Neural cell (in vitro differentiated cells): Measurements from ENCODE around the gene SMIM7. TPM values are rescaled to one million over a fixed set of nuclear protein-coding genes. Genes with fewer than 3 reads are reported as not detected.

Source experiments
- H2AFZ ChIP-seq: fragments of 200-600, 300-800 bp; sonication (generic), shearing (Covaris generic); 2 replicates; pipeline ENCODE4 v1.6.0; 2014; ENCODE audit warnings: low read depth, mild to moderate bottlenecking, antibody characterized with exemption, low read length, moderate library complexity
- H3F3A ChIP-seq: fragments of 200-600 bp; shearing (Covaris generic); 2 replicates; pipeline ENCODE4 v1.6.1; 2016; ENCODE audit warnings: mild to moderate bottlenecking, moderate library complexity, mixed read lengths, antibody characterized with exemption, low read length; ENCODE audit not compliant: insufficient read depth, poor library complexity, severe bottlenecking
- H3K27ac ChIP-seq: fragments of 200-600, 300-800 bp; sonication (generic), shearing (Covaris generic); 2 replicates; pipeline ENCODE4 v1.5.1; 2014; ENCODE audit warnings: mild to moderate bottlenecking, low read length, moderate library complexity
- H3K27me3 ChIP-seq: fragments of 300-800, 200-600 bp; sonication (generic), shearing (Covaris generic); 2 replicates; pipeline ENCODE4 v1.6.0; 2014; ENCODE audit warnings: mild to moderate bottlenecking, low read depth, low read length, moderate library complexity; ENCODE audit not compliant: insufficient read depth
- H3K36me3 ChIP-seq: fragments of 300-800, 200-600 bp; sonication (generic), shearing (Covaris generic); 2 replicates; pipeline ENCODE4 v1.5.1; 2014; ENCODE audit warnings: mild to moderate bottlenecking, antibody characterized with exemption, low read length, moderate library complexity; ENCODE audit not compliant: insufficient read depth
- H3K4me2 ChIP-seq: fragments of 300-800, 200-600 bp; sonication (generic), shearing (Covaris generic); 2 replicates; pipeline ENCODE4 v1.6.0; 2014; ENCODE audit warnings: mild to moderate bottlenecking, low read length
- H3K4me3 ChIP-seq: fragments of 300-800, 200-600 bp; sonication (generic), shearing (Covaris generic); 2 replicates; pipeline ENCODE4 v1.5.1; 2014; ENCODE audit warnings: mild to moderate bottlenecking, low read length, moderate library complexity
- H3K79me2 ChIP-seq: fragments of 200-600 bp; shearing (Covaris generic); replicated peaks from 2 replicates; pipeline ENCODE4 v1.6.0; 2014; ENCODE audit warnings: mild to moderate bottlenecking, low read length, moderate library complexity; ENCODE audit not compliant: insufficient read depth
- H3K9ac ChIP-seq: fragments of 300-800, 200-600 bp; sonication (generic), shearing (Covaris generic); 2 replicates; pipeline ENCODE4 v1.6.1; 2016; ENCODE audit warnings: mild to moderate bottlenecking, low read length, mixed read lengths
- H3K9me2 ChIP-seq: fragments of 200-600 bp; shearing (Covaris generic); 2 replicates; pipeline ENCODE4 v1.6.1; 2016; ENCODE audit warnings: mild to moderate bottlenecking, low read length, mixed read lengths; ENCODE audit not compliant: insufficient read depth
- H3K9me3 ChIP-seq: fragments of 200-600, 300-800 bp; sonication (generic), shearing (Covaris generic); 2 replicates; pipeline ENCODE4 v1.6.1; 2016; ENCODE audit warnings: mild to moderate bottlenecking, mixed run types, low read length, moderate library complexity, mixed read lengths
- H4K20me1 ChIP-seq: fragments of 200-600 bp; shearing (Covaris generic); 2 replicates; pipeline ENCODE4 v1.6.1; 2016; ENCODE audit warnings: mild to moderate bottlenecking, mixed run types; ENCODE audit not compliant: insufficient read depth
- CTCF ChIP-seq: fragments of 450-650 bp; IDR thresholded peaks from 2 replicates; pipeline ENCODE4 v1.5.1; 2014; ENCODE audit warnings: antibody characterized with exemption, mild to moderate bottlenecking, moderate library complexity; ENCODE audit not compliant: poor library complexity, severe bottlenecking
- EP300 ChIP-seq: fragments of 450-650 bp; conservative IDR thresholded peaks from 2 replicates; pipeline ENCODE4 v1.6.1; 2014; ENCODE audit warnings: antibody characterized with exemption, mild to moderate bottlenecking, moderate library complexity; ENCODE audit not compliant: poor library complexity, severe bottlenecking
- EZH2 ChIP-seq: fragments of 200-600, 300-800 bp; shearing (Covaris generic), sonication (generic); IDR thresholded peaks from 2 replicates; pipeline ENCODE4 v1.6.1; 2014; ENCODE audit warnings: antibody characterized with exemption, low read length, borderline replicate concordance, mild to moderate bottlenecking; ENCODE audit not compliant: insufficient read depth, poor library complexity, severe bottlenecking
- MXI1 ChIP-seq: fragments of 450-650 bp; conservative IDR thresholded peaks from 2 replicates; pipeline ENCODE4 v1.6.1; 2014; ENCODE audit warnings: antibody characterized with exemption, mild to moderate bottlenecking; ENCODE audit not compliant: poor library complexity, severe bottlenecking
- POLR2AphosphoS5 ChIP-seq: IDR thresholded peaks from 2 replicates; pipeline ENCODE4 v1.6.1; 2012
- RAD21 ChIP-seq: fragments of 450-650 bp; conservative IDR thresholded peaks from 2 replicates; pipeline ENCODE4 v1.6.1; 2014; ENCODE audit warnings: antibody characterized with exemption, mild to moderate bottlenecking, moderate library complexity
- SMC3 ChIP-seq: fragments of 450-650 bp; conservative IDR thresholded peaks from 2 replicates; pipeline ENCODE4 v1.6.1; 2014; ENCODE audit warnings: antibody characterized with exemption, mild to moderate bottlenecking, moderate library complexity; ENCODE audit not compliant: poor library complexity
- TAF1 ChIP-seq: IDR thresholded peaks from 2 replicates; pipeline ENCODE4 v1.6.1; 2012; ENCODE audit warnings: low read depth
- polyA plus RNA-seq: library from polyadenylated mRNA; depleted of rRNA; stranded (reverse); fragments of >200 nt; gene quantifications from 2 replicates; pipeline ENCODE4 v1.2.3, GENCODE V29; 2014
- TF ChIP-seq, protein P1 (sequence below): IDR thresholded peaks from 2 replicates; pipeline ENCODE4 v1.6.1; 2012; ENCODE audit warnings: borderline replicate concordance

Gene SMIM7
- polyA plus RNA-seq, 1 donor from 2014 or later = 153 TPM

GRCh38 chr19:16678498-16678897, 18.6 kb upstream of the SMIM7 start:
- H3K4me2 ChIP-seq = no peak overlapping the region
- H3K27me3 ChIP-seq = no peaks in the 10 kb centered on the region
- TF ChIP-seq EZH2 (no peak), CTCF (no peak), MXI1 (no peak), EP300 (no peak), TAF1 (no peak), POLR2AphosphoS5 (no peak), SMC3 (no peak)
- TF ChIP-seq, protein P1, sequence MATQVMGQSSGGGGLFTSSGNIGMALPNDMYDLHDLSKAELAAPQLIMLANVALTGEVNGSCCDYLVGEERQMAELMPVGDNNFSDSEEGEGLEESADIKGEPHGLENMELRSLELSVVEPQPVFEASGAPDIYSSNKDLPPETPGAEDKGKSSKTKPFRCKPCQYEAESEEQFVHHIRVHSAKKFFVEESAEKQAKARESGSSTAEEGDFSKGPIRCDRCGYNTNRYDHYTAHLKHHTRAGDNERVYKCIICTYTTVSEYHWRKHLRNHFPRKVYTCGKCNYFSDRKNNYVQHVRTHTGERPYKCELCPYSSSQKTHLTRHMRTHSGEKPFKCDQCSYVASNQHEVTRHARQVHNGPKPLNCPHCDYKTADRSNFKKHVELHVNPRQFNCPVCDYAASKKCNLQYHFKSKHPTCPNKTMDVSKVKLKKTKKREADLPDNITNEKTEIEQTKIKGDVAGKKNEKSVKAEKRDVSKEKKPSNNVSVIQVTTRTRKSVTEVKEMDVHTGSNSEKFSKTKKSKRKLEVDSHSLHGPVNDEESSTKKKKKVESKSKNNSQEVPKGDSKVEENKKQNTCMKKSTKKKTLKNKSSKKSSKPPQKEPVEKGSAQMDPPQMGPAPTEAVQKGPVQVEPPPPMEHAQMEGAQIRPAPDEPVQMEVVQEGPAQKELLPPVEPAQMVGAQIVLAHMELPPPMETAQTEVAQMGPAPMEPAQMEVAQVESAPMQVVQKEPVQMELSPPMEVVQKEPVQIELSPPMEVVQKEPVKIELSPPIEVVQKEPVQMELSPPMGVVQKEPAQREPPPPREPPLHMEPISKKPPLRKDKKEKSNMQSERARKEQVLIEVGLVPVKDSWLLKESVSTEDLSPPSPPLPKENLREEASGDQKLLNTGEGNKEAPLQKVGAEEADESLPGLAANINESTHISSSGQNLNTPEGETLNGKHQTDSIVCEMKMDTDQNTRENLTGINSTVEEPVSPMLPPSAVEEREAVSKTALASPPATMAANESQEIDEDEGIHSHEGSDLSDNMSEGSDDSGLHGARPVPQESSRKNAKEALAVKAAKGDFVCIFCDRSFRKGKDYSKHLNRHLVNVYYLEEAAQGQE = no peak

DNA sequence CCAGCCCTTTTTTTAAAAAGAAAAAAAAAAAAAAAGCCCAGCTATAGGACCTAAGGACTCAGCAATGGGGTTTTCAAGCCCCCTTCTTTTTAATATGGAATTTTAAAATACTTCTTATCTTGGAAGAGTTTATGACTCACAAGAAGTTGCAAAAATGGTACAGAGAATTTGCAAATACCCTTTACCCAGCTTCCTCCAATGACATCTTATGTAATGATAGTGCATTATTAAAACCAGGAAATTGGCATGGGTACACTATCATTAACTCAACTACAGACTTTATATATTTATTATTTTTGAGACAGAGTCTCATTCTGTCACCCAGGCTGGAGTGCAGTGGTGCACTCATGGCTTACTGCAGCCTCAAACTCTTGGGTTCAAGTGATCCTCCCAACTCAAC, 17.1 kb upstream of the SMIM7 start:
- no peak overlapping the region for H3K27ac ChIP-seq
- TF ChIP-seq EP300 (no peak), RAD21 (no peak), POLR2AphosphoS5 (no peak), SMC3 (no peak), MXI1 (no peak), CTCF (no peak)
- TF ChIP-seq, protein P1 = no peak
- no peak overlapping the region for H3K4me2 ChIP-seq
- no peak overlapping the region for H2AFZ ChIP-seq
- no peaks in the 10 kb centered on the region for H4K20me1 ChIP-seq
- H3K79me2 ChIP-seq = no peaks in the 10 kb centered on the region
- H3K4me3 ChIP-seq = no peak overlapping the region
- H3K9ac ChIP-seq = no peak overlapping the region
- no peaks in the 10 kb centered on the region for H3K27me3 ChIP-seq
- H3K36me3 ChIP-seq = peaks cover 6% of the 10 kb centered on the region
- no peaks in the 10 kb centered on the region for H3K9me2 ChIP-seq
- H3K9me3 ChIP-seq = peaks cover 3% of the 10 kb centered on the region
- H3F3A ChIP-seq = no peaks in the 10 kb centered on the region

More at GRCh38 chr19:16678498-16678897, 18.6 kb upstream of the SMIM7 start:
- H2AFZ ChIP-seq = no peak overlapping the region
- no peak overlapping the region for H3K4me3 ChIP-seq
- H3K79me2 ChIP-seq = no peaks in the 10 kb centered on the region
- no peaks in the 10 kb centered on the region for H3K9me2 ChIP-seq
- peaks cover 3% of the 10 kb centered on the region for H3K9me3 ChIP-seq
- no peaks in the 10 kb centered on the region for H4K20me1 ChIP-seq
- H3K36me3 ChIP-seq = peaks cover 6% of the 10 kb centered on the region
- no peaks in the 10 kb centered on the region for H3F3A ChIP-seq
- no peak overlapping the region for H3K27ac ChIP-seq
- H3K9ac ChIP-seq = no peak overlapping the region
